Measurements from ENCODE around the gene GNB1.

The GNB1 gene

GRCh38 chr1:1763657-1764621 is 126.9 kb downstream of the GNB1 start:
- Histone ChIP-seq H3K9me3 (ENCODE audit: control insufficient read depth, insufficient read depth, low read length) (no peaks in the 10 kb centered on the region), H4K20me1 (ENCODE audit: control insufficient read depth, insufficient read depth, low read depth, low read length) (peaks cover 18% of the 10 kb centered on the region), H3K79me2 (ENCODE audit: control insufficient read depth, low read length) (peaks cover 100% of the 10 kb centered on the region), H3K4me2 (ENCODE audit: low read length) (no peak overlapping the region), H3K4me1 (ENCODE audit: control insufficient read depth, low read length) (no peaks in the 10 kb centered on the region), H3K27me3 (ENCODE audit: control insufficient read depth, low read length) (no peaks in the 10 kb centered on the region), H3F3A (ENCODE audit: control insufficient read depth, insufficient read depth) (no peaks in the 10 kb centered on the region), H3K9me2 (replicated peaks; ENCODE audit: control insufficient read depth, low read length) (no peaks in the 10 kb centered on the region), H3K4me3 (ENCODE audit: low read length) (no peak overlapping the region), H3K27ac (ENCODE audit: low read depth, low read length) (no peak overlapping the region), H3K36me3 (ENCODE audit: control insufficient read depth, low read length) (peaks cover 92% of the 10 kb centered on the region)
- TF ChIP-seq EZH2phosphoT487 (IDR thresholded peaks at IDR 0.05; ENCODE audit: borderline replicate concordance, low read length) = no peak
- TF ChIP-seq CTCF (IDR thresholded peaks at IDR 0.05; ENCODE audit: low read depth, low read length, poor library complexity, severe bottlenecking) = no peak

- Histone ChIP-seq H3K36me3 (ENCODE audit: control insufficient read depth, low read length) (peaks cover 90% of the 10 kb centered on the region), H3K4me1 (ENCODE audit: control insufficient read depth, low read length) (no peaks in the 10 kb centered on the region), H3K27ac (ENCODE audit: low read depth, low read length) (no peak overlapping the region), H3K4me2 (ENCODE audit: low read length) (no peak overlapping the region), H3K9me2 (replicated peaks; ENCODE audit: control insufficient read depth, low read length) (no peaks in the 10 kb centered on the region), H3K4me3 (ENCODE audit: low read length) (no peak overlapping the region), H3K79me2 (ENCODE audit: control insufficient read depth, low read length) (peaks cover 93% of the 10 kb centered on the region), H3F3A (ENCODE audit: control insufficient read depth, insufficient read depth) (no peaks in the 10 kb centered on the region), H3K27me3 (ENCODE audit: control insufficient read depth, low read length) (no peaks in the 10 kb centered on the region), H4K20me1 (ENCODE audit: control insufficient read depth, insufficient read depth, low read depth, low read length) (peaks cover 21% of the 10 kb centered on the region; the same call in 1 of the 2 replicates), H3K9me3 (ENCODE audit: control insufficient read depth, insufficient read depth, low read length) (no peaks in the 10 kb centered on the region)
- no peak for TF ChIP-seq EZH2phosphoT487 (IDR thresholded peaks at IDR 0.05; ENCODE audit: borderline replicate concordance, low read length)
Measured at GRCh38 chr1:1761504-1762376, 129.1 kb downstream of the GNB1 start.

DNA sequence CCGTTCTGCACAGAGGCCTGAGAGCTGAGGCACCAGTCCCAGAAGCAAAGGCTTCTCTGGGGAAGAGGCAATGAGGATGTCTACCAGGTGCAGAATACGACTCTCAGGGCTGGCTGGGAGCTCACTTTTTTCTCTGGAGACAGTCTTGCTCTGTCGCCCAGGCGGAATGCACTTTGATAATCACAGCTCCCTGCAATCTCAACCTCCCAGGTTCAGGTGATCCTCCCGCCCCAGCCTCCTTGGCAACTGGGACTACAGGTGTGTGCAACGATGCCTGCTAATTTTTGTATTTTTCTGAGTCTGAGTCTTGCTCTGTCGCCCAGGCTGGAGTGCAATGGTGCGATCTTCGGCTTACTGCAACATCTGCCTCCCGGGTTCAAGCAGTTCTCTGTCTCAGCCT is 130.2 kb downstream of the GNB1 start:
- no peak for TF ChIP-seq CTCF (IDR thresholded peaks at IDR 0.05; ENCODE audit: low read depth, low read length, poor library complexity, severe bottlenecking)
- TF ChIP-seq EZH2phosphoT487 (IDR thresholded peaks at IDR 0.05; ENCODE audit: borderline replicate concordance, low read length) = no peak
- Histone ChIP-seq H3K27me3 (ENCODE audit: control insufficient read depth, low read length) (no peaks in the 10 kb centered on the region), H3K36me3 (ENCODE audit: control insufficient read depth, low read length) (peaks cover 93% of the 10 kb centered on the region), H4K20me1 (ENCODE audit: control insufficient read depth, insufficient read depth, low read depth, low read length) (peaks cover 27% of the 10 kb centered on the region), H3K4me1 (ENCODE audit: control insufficient read depth, low read length) (no peaks in the 10 kb centered on the region), H3K4me2 (ENCODE audit: low read length) (no peak overlapping the region), H3K9me3 (ENCODE audit: control insufficient read depth, insufficient read depth, low read length) (no peaks in the 10 kb centered on the region), H3K79me2 (ENCODE audit: control insufficient read depth, low read length) (peaks cover 82% of the 10 kb centered on the region), H3K27ac (ENCODE audit: low read depth, low read length) (no peak overlapping the region), H3K4me3 (ENCODE audit: low read length) (no peak overlapping the region), H3F3A (ENCODE audit: control insufficient read depth, insufficient read depth) (no peaks in the 10 kb centered on the region), H3K9me2 (replicated peaks; ENCODE audit: control insufficient read depth, low read length) (no peaks in the 10 kb centered on the region)

Data from DOHH2 (cell line).